Esophagus mucosa (tissue), 1 donor: ENCODE measurements around the gene IMPA2. TPM values are rescaled to one million over a fixed set of nuclear protein-coding genes. Genes with fewer than 3 reads are reported as not detected.

Source experiments
- ATAC-seq: fragments of 200-7000 bp; cut with Tn5 transposase; one replicate; pipeline ENCODE4 v1.9.1; 2020
- total RNA-seq: library from RNA; stranded (reverse); gene quantifications from one replicate; pipeline ENCODE4 v1.2.4, GENCODE V29; 2023
- donor health status: DM: yes; HTN: yes; CAD: no.

The IMPA2 gene
- total RNA-seq, 1 donor from 2014 or later = 140 TPM

DNA sequence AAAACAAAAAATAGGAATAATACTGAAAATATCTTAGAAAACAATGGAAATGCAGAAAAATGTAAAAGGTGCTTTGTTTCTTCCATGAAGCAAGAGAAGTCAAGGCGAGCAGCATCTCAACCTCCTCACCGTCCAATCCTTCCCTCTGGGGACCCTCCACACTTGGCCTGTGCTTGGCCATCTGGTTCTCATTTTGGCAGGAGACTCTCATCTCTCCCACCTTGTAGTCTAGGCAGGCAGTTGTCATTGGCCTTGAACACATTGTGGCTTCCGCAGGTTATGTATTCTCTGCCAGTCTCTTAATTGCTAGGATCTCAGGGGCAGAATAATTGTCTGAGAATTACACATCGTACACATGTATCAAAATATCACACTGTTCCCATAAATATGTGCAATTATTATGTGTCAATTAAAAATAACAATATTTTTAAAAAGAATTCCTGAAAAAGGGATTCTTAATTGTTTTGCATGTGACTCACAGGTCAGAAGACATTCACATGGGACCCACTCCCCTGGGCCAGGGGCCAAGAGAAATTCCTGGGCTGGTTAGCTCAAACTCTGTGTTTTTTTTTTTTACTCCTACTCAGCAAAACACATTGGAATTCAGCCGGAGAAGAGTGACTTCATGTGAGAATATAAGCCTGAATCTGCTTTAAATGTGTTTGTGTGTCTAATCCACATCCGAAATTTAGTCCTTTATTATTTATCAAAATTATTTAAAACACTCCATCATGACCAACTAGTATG lies 98.4 kb downstream of the IMPA2 start:
- no peak for ATAC-seq

Other genes starting within 250 kb of the IMPA2 start
- gene CHMP1B, start 130.1 kb upstream of the IMPA2 start, total RNA-seq = 28.7 TPM
- 25.7 TPM for gene MPPE1, start 73.2 kb upstream of the IMPA2 start, total RNA-seq
- gene ANKRD62, start 112.3 kb downstream of the IMPA2 start, total RNA-seq = 0.48 TPM